Non-pigmented ciliary epithelial cell (primary cell): ENCODE results near the gene VAV3.
"Not testable (repeated sequence)": the region's sequence is repeated elsewhere in the genome, so short reads cannot be mapped to it uniquely, and the experiment has no call there.

ENCODE experiments used
- DNase-seq: peaks from one replicate; pipeline ENCODE4 v3.0.0-alpha.2; 2010; ENCODE audit warnings: low read depth

VAV3 gene

GRCh38 chr1:107883562-107883961 lies 81.4 kb downstream of the VAV3 start:
- DNase-seq = no peak

GRCh38 chr1:107879927-107880326 lies 85.1 kb downstream of the VAV3 start:
- no peak for DNase-seq

GRCh38 chr1:107879346-107879745 lies 85.6 kb downstream of the VAV3 start:
- DNase-seq = no peak

- no peak for DNase-seq
These were observed 87.2 kb downstream of the VAV3 start for GRCh38 chr1:107877745-107878144.

GRCh38 chr1:107877092-107877491 lies 87.9 kb downstream of the VAV3 start:
- no peak for DNase-seq

GRCh38 chr1:107875689-107876088 lies 89.3 kb downstream of the VAV3 start:
- no peak for DNase-seq

- DNase-seq = no peak
These were observed 90.8 kb downstream of the VAV3 start for GRCh38 chr1:107874221-107874620.

GRCh38 chr1:107871687-107872395 lies 93.1 kb downstream of the VAV3 start:
- no peak for DNase-seq

- DNase-seq = no peak
These were observed 93.7 kb downstream of the VAV3 start for GRCh38 chr1:107871259-107871658.

- no peak for DNase-seq
These were observed 94.3 kb downstream of the VAV3 start for GRCh38 chr1:107870696-107871095.

GRCh38 chr1:107867897-107868296 lies 97.1 kb downstream of the VAV3 start:
- no peak for DNase-seq

- DNase-seq = no peak
These were observed 97.6 kb downstream of the VAV3 start for GRCh38 chr1:107867422-107867821.

GRCh38 chr1:107866870-107867269 lies 98.1 kb downstream of the VAV3 start:
- DNase-seq = no peak

GRCh38 chr1:107865627-107866026 lies 99.4 kb downstream of the VAV3 start:
- no peak for DNase-seq

- no peak for DNase-seq
These were observed 101.6 kb downstream of the VAV3 start for GRCh38 chr1:107863342-107863741.

GRCh38 chr1:107862064-107862463 lies 102.9 kb downstream of the VAV3 start:
- DNase-seq = no peak

- no peak for DNase-seq
These were observed 106.7 kb downstream of the VAV3 start for GRCh38 chr1:107858323-107858722.

GRCh38 chr1:107851418-107851817 lies 113.6 kb downstream of the VAV3 start:
- no peak for DNase-seq

GRCh38 chr1:107844541-107845194 lies 120.3 kb downstream of the VAV3 start:
- not testable (repeated sequence) for DNase-seq

- DNase-seq = no peak
These were observed 121.0 kb downstream of the VAV3 start for GRCh38 chr1:107843989-107844388.

GRCh38 chr1:107842241-107842640 lies 122.7 kb downstream of the VAV3 start:
- no peak for DNase-seq

GRCh38 chr1:107840725-107841124 lies 124.3 kb downstream of the VAV3 start:
- no peak for DNase-seq

GRCh38 chr1:107838056-107838455 lies 126.9 kb downstream of the VAV3 start:
- no peak for DNase-seq

GRCh38 chr1:107835151-107835670 lies 129.8 kb downstream of the VAV3 start:
- no peak for DNase-seq
